Mesangial cell (primary cell): ENCODE results near the gene GSPT2. TPM values are rescaled to one million over a fixed set of nuclear protein-coding genes. Genes with fewer than 3 reads are reported as not detected.

Source experiments
- total RNA-seq: library from RNA; depleted of rRNA; stranded (reverse); fragments of >200 nt; gene quantifications from 2 replicates; pipeline ENCODE4 v1.2.3, GENCODE V29; 2015

Gene GSPT2
- total RNA-seq: 3.3 and 5.2 TPM in 2 replicates

DNA sequence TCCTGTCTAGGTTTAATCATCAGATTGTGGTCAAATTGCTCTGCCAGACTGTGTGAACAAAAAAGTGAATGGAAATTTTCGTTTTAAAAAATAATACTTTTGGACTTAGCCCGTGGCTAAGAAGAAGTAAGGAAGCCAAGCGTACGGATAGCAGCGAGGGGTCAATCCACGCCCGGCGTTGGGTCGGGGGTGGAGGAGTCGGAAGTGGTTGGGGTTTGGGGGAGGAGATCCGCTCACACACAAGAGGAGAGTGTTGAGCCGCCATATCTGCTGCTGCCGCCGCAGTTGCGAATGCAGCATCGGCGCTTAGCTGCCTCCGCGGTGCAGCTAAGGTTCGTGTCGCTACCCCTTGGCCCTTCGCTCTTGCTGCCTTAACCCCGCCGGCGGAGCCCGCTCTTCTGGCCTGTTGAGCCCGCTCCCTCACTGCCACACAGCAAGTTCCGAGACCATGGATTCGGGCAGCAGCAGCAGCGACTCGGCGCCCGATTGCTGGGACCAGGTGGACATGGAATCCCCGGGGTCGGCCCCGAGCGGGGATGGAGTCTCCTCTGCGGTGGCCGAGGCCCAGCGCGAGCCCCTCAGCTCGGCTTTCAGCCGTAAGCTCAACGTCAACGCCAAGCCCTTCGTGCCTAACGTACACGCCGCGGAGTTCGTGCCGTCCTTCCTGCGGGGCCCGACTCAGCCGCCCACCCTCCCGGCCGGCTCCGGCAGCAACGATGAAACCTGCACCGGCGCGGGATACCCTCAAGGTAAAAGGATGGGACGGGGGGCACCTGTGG lies at the start of gene GSPT2:
GSPT2 (plus strand) TSS at position 264 of the 779 bp plus-strand sequence; CDS start at position 449, 185 bp downstream.

DNA sequence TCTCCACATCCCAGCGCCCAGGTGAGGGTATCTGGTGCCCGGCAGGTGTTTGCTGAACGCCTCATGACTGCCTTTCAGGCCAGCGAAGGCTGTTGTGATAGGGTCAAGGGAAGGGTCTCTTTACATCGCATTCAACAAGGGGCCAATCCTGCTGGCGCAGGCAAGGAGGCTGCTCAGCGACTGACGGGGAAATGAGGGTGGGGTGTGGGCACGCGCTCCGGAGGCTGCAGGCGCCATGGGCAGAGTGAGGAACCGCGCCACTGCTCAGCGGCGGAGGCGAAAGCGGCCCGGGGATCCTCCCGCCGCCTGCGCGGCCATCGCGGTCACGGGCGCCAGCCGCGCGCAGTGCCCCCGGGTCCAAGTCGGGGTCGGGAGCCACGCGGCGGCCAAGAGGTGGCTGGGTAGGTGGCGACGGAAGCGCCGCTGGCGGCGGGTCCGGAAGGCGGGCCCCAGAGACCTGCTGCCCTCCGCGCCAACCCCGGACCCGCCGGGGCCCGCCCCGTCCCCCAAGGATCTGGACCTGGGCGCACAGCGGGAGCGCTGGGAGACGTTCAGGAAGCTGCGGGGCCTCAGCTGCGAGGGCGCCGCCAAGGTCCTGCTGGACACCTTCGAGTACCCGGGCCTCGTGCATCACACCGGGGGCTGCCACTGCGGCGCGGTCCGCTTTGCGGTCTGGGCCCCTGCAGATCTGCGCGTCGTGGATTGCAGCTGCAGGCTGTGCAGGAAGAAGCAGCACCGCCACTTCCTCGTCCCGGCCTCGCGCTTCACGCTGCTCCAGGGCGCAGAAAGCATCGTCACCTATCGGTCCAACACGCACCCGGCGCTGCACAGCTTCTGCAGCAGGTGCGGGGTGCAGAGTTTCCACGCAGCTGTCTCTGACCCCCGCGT lies 32.7 kb upstream of the GSPT2 start, which contains the start of gene CENPVL1:
CENPVL1 (plus strand) TSS at position 236 of the 888 bp plus-strand sequence; CDS start at position 236, 0 bp downstream.

Other genes starting within 250 kb of the GSPT2 start
- gene NUDT11, start 246.8 kb upstream of the GSPT2 start, total RNA-seq: 5.7 and 8.5 TPM in 2 replicates
- under 0.01 and 0.33 TPM in 2 replicates for gene CENPVL3, start 124.5 kb upstream of the GSPT2 start, total RNA-seq
- gene CENPVL2, start 60.6 kb upstream of the GSPT2 start, total RNA-seq: not detected in 2 replicates
- not detected in 2 replicates for gene CENPVL1, start 32.9 kb upstream of the GSPT2 start, total RNA-seq
- 180 and 247 TPM in 2 replicates for gene MAGED1, start 150.2 kb downstream of the GSPT2 start, total RNA-seq